Prostate gland (tissue), 2 donors: ENCODE results near the gene SERAC1.

Source experiments
- CTCF ChIP-seq, 4 experiments: fragments of 200-600 bp in 2 of 4; fragments of 450-650 bp in 2 of 4; sonication (generic) in 2 of 4; IDR thresholded peaks; 1 replicate in 3 of 4; 2 replicates in 1 of 4; pipeline ENCODE4 v1.5.1; 2016 to 2019; ENCODE audit warnings: antibody characterized with exemption in 4 of 4, mild to moderate bottlenecking in 2 of 4, moderate library complexity in 2 of 4
- POLR2A ChIP-seq: fragments of 450-650 bp; IDR thresholded peaks from one replicate; pipeline ENCODE4 v1.6.1; 2016; ENCODE audit warnings: antibody characterized with exemption, mild to moderate bottlenecking

- no peak for TF ChIP-seq CTCF (IDR thresholded peaks at IDR 0.05)
- TF ChIP-seq POLR2A: no peak
These were observed 82.0 kb downstream of the SERAC1 start for GRCh38 chr6:158086054-158086503.
